CD4-positive, alpha-beta T cell treated with Interleukin-17A for 4 hours (primary cell): ENCODE data around the gene RUFY2.
"Not testable (repeated sequence)": the region's sequence is repeated elsewhere in the genome, so short reads cannot be mapped to it uniquely, and the experiment has no call there.

Experiments used
- DNase-seq: peaks from one replicate; pipeline ENCODE4 v3.0.0-alpha.2; 2020; ENCODE audit warnings: mixed read lengths

RUFY2 gene

GRCh38 chr10:68324396-68324795, 82.7 kb downstream of the RUFY2 start:
- not testable (repeated sequence) for DNase-seq

- no peak for DNase-seq
Observed at GRCh38 chr10:68318331-68319059, 88.6 kb downstream of the RUFY2 start.

- no peak for DNase-seq
Observed at GRCh38 chr10:68315582-68315981, 91.5 kb downstream of the RUFY2 start.

GRCh38 chr10:68314930-68315329, 92.1 kb downstream of the RUFY2 start:
- not testable (repeated sequence) for DNase-seq

- no peak for DNase-seq
Observed at GRCh38 chr10:68310531-68310930, 96.5 kb downstream of the RUFY2 start.

GRCh38 chr10:68305854-68306253, 101.2 kb downstream of the RUFY2 start:
- no peak for DNase-seq

- DNase-seq, result no peak
Observed at GRCh38 chr10:68303849-68304412, 103.1 kb downstream of the RUFY2 start.

- no peak for DNase-seq
Observed at GRCh38 chr10:68302871-68303270, 104.2 kb downstream of the RUFY2 start.

GRCh38 chr10:68302503-68302823, 104.6 kb downstream of the RUFY2 start:
- no peak for DNase-seq

GRCh38 chr10:68301790-68302502, 105.1 kb downstream of the RUFY2 start:
- no peak for DNase-seq

- DNase-seq, result no peak
Observed at GRCh38 chr10:68301301-68301700, 105.8 kb downstream of the RUFY2 start.

GRCh38 chr10:68296843-68297663, 110.0 kb downstream of the RUFY2 start:
- no peak for DNase-seq
